Kidney glomerular epithelial cell (primary cell): ENCODE data around the gene INHBB.
"Not testable (repeated sequence)": the region's sequence is repeated elsewhere in the genome, so short reads cannot be mapped to it uniquely, and the experiment has no call there.

Experiments
- DNase-seq: peaks from one replicate; lab custom pipeline; 2025; lab: John Stamatoyannopoulos, UW

Gene INHBB

GRCh38 chr2:120316528-120317179, 29.3 kb upstream of the INHBB start:
- DNase-seq, result no peak

GRCh38 chr2:120317180-120317533, 28.8 kb upstream of the INHBB start:
- DNase-seq, result no peak

- DNase-seq, result no peak
Measured at GRCh38 chr2:120317916-120318315, 28.0 kb upstream of the INHBB start.

GRCh38 chr2:120318626-120319025, 27.3 kb upstream of the INHBB start:
- no peak for DNase-seq

- DNase-seq, result no peak
Measured at GRCh38 chr2:120319123-120319522, 26.8 kb upstream of the INHBB start.

GRCh38 chr2:120319686-120320317, 26.1 kb upstream of the INHBB start:
- DNase-seq, result no peak

GRCh38 chr2:120320318-120320851, 25.6 kb upstream of the INHBB start:
- no peak for DNase-seq

GRCh38 chr2:120320887-120321556, 24.9 kb upstream of the INHBB start:
- DNase-seq, result not testable (repeated sequence)

- no peak for DNase-seq
Measured at GRCh38 chr2:120321721-120322284, 24.1 kb upstream of the INHBB start.

- no peak for DNase-seq
Measured at GRCh38 chr2:120322329-120322728, 23.6 kb upstream of the INHBB start.

GRCh38 chr2:120323214-120323613, 22.7 kb upstream of the INHBB start:
- DNase-seq, result no peak

GRCh38 chr2:120323807-120324399, 22.0 kb upstream of the INHBB start:
- no peak for DNase-seq

GRCh38 chr2:120324933-120325332, 21.0 kb upstream of the INHBB start:
- no peak for DNase-seq

GRCh38 chr2:120326066-120326465, 19.9 kb upstream of the INHBB start:
- DNase-seq, result no peak

GRCh38 chr2:120330946-120331822, 14.8 kb upstream of the INHBB start:
- DNase-seq, result no peak

GRCh38 chr2:120331903-120332302, 14.0 kb upstream of the INHBB start:
- no peak for DNase-seq

GRCh38 chr2:120332384-120332783, 13.6 kb upstream of the INHBB start:
- DNase-seq, result no peak

- DNase-seq, result no peak
Measured at GRCh38 chr2:120334068-120334467, 11.9 kb upstream of the INHBB start.

GRCh38 chr2:120336749-120337148, 9.2 kb upstream of the INHBB start:
- no peak for DNase-seq

GRCh38 chr2:120338015-120338414, 7.9 kb upstream of the INHBB start:
- no peak for DNase-seq

GRCh38 chr2:120341977-120342376, 4.0 kb upstream of the INHBB start:
- DNase-seq, result no peak
